WERI-Rb-1 (cell line): ENCODE data around the gene KPNA1.

Experiments used
- DNase-seq: peaks from one replicate; pipeline ENCODE4 v3.0.0-alpha.2; 2020
- H3K27ac ChIP-seq: fragments of 250-450 bp; sonication (Bioruptor Pico); 2 replicates; pipeline ENCODE4 v1.5.1; 2020; ENCODE audit warnings: mild to moderate bottlenecking, moderate library complexity
- H3K27me3 ChIP-seq: fragments of 250-450 bp; sonication (Bioruptor Pico); 2 replicates; pipeline ENCODE4 v1.5.1; 2021; ENCODE audit warnings: mild to moderate bottlenecking, low read depth, moderate library complexity; ENCODE audit not compliant: insufficient read depth, severe bottlenecking
- H3K36me3 ChIP-seq: fragments of 250-450 bp; sonication (Bioruptor Pico); 2 replicates; pipeline ENCODE4 v1.5.1; 2020; ENCODE audit warnings: mild to moderate bottlenecking, moderate library complexity
- H3K4me3 ChIP-seq: 2 replicates; pipeline ENCODE4 v1.5.1; 2011; ENCODE audit warnings: low read depth, mild to moderate bottlenecking, control low read depth, low read length
- H3K9me3 ChIP-seq: fragments of 250-450 bp; sonication (Bioruptor Pico); 2 replicates; pipeline ENCODE4 v1.5.1; 2021; ENCODE audit warnings: mild to moderate bottlenecking, moderate library complexity; ENCODE audit not compliant: severe bottlenecking
- TF ChIP-seq, protein P1 (sequence below): IDR thresholded peaks from 2 replicates; pipeline ENCODE4 v1.5.1; 2011; ENCODE audit warnings: low read depth, mild to moderate bottlenecking, control low read depth, inconsistent platforms, low read length

The KPNA1 gene

DNA sequence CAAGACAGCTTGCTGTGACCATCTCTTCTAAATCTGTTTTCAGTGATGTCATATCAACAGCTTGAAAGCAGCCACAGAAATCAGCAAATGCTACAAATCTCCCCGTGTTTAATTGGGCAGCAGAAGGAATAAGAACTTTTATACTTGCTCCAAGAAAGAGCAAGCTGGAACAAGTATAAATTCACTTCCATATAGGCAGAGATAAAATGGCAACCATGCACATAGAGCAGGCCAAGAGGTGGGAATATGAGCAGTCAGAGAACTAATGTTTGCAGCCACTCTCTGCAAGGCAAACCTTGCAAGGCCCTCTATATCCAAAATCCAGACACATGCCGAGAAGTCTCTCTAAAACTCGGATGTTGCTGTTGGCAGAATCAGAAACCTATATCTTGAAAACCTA, 33.3 kb upstream of the KPNA1 start:
- no peaks in the 10 kb centered on the region for H3K9me3 ChIP-seq
- no peak for DNase-seq
- no peak overlapping the region for H3K27ac ChIP-seq
- no peak overlapping the region for H3K4me3 ChIP-seq
- no peaks in the 10 kb centered on the region for H3K36me3 ChIP-seq
- H3K27me3 ChIP-seq, result no peaks in the 10 kb centered on the region
- TF ChIP-seq, protein P1, sequence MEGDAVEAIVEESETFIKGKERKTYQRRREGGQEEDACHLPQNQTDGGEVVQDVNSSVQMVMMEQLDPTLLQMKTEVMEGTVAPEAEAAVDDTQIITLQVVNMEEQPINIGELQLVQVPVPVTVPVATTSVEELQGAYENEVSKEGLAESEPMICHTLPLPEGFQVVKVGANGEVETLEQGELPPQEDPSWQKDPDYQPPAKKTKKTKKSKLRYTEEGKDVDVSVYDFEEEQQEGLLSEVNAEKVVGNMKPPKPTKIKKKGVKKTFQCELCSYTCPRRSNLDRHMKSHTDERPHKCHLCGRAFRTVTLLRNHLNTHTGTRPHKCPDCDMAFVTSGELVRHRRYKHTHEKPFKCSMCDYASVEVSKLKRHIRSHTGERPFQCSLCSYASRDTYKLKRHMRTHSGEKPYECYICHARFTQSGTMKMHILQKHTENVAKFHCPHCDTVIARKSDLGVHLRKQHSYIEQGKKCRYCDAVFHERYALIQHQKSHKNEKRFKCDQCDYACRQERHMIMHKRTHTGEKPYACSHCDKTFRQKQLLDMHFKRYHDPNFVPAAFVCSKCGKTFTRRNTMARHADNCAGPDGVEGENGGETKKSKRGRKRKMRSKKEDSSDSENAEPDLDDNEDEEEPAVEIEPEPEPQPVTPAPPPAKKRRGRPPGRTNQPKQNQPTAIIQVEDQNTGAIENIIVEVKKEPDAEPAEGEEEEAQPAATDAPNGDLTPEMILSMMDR, result no peak

DNA sequence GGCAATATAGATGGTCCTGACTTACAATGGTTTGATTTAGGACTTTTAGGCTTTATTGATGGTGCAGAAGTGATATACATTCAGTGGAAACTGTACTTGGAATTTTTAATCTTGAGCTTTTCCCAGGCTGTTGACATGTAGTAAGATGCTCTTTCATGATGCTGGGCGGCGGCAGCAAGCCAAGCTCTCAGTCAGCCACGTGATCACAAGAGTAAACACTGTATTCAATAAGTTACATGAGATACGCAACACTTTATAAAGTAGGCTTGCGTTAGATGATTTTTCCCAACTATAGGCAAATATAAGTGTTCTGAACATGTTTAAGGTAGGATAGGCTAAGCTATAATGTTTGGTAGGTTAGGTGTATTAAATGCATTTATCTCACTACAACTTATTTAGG, 31.4 kb upstream of the KPNA1 start:
- Histone ChIP-seq H3K27me3 (no peaks in the 10 kb centered on the region), H3K9me3 (no peaks in the 10 kb centered on the region), H3K27ac (no peak overlapping the region), H3K36me3 (no peaks in the 10 kb centered on the region), H3K4me3 (no peak overlapping the region)
- DNase-seq, result no peak
- TF ChIP-seq, protein P1, result no peak

DNA sequence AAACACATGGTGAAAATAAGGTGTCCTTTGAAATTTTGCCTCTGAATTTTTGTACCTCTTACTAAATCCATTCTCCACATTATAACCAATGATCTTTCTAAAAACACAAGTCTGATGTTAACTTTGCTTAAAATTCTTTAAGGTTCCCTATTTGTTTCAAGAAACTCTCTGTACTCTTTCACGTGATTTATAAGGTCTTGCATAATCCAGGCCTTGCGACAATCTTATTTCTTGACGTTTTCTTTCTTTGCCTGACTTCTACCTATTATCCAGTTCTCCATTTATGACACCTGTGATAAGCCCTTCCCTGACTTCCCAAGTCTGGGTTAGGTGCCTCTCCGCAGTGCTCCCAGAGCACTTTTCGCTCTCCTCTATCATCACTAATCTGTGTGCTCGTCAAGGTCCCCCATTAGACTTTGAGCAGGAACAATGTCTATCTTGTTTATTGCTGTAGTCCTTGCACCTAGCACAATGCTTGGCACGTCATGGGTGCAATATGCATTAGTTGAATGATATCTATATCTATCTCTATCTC, 24.3 kb upstream of the KPNA1 start:
- no peak overlapping the region for H3K27ac ChIP-seq
- TF ChIP-seq, protein P1, result no peak
- no peaks in the 10 kb centered on the region for H3K36me3 ChIP-seq
- no peaks in the 10 kb centered on the region for H3K9me3 ChIP-seq
- DNase-seq, result no peak
- H3K27me3 ChIP-seq, result no peaks in the 10 kb centered on the region
- H3K4me3 ChIP-seq, result no peak overlapping the region

DNA sequence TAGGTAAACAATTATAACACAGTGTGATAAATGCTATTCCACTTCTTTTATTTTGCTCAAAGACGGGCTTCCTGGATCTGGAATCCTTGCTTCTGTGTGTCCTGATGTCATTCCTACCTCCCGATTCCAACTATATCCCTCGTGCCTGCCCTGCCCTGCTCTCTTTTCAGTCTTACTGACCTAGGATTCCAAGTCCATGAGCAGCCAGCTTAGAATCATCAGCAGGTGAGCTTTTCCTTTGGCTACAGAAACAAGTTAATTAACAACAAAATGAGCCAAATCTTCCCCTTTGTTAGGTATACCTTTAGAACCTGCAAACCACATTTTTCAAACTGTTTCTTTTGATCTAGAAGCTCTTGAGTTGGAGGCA, 21.9 kb upstream of the KPNA1 start:
- TF ChIP-seq, protein P1, result no peak
- H3K27me3 ChIP-seq, result no peaks in the 10 kb centered on the region
- no peak overlapping the region for H3K4me3 ChIP-seq
- no peaks in the 10 kb centered on the region; the same call in 1 of the 2 replicates for H3K36me3 ChIP-seq
- DNase-seq, result no peak
- H3K9me3 ChIP-seq, result no peaks in the 10 kb centered on the region
- no peak overlapping the region for H3K27ac ChIP-seq

DNA sequence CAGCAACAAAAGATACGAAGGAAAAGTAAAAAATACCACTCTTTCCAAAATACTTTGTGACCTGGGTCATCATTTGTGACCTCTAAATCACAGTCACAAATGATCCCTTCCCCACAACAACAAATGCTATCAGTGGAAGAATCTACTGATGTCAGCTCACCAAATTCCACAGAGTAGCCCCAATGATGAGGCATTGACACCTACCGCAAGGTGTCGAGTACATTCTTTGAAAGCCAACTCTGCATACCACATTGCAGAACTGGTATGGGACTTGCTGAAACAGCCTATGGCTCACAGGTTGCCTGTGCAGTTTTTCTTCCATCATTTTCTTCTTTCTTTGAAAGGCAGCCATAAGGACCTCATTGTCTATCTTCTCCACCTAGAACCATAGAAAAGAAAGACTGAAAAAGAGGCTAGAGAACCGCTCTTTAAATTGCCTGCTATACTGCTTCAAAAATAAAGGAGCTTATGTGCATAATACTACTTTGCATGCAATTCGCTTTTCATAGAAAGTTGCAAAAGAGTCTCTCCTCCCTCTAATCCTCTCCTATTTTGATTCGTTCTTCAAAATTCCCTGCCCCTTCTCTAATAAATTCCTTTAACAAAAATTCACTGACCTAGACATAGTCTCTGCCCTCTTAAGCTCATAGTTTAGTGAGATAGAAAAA, 21.4 kb upstream of the KPNA1 start:
- Histone ChIP-seq H3K27me3 (no peaks in the 10 kb centered on the region), H3K36me3 (no peaks in the 10 kb centered on the region; the same call in 1 of the 2 replicates), H3K9me3 (no peaks in the 10 kb centered on the region), H3K4me3 (no peak overlapping the region), H3K27ac (no peak overlapping the region)
- no peak for DNase-seq
- TF ChIP-seq, protein P1, result no peak

DNA sequence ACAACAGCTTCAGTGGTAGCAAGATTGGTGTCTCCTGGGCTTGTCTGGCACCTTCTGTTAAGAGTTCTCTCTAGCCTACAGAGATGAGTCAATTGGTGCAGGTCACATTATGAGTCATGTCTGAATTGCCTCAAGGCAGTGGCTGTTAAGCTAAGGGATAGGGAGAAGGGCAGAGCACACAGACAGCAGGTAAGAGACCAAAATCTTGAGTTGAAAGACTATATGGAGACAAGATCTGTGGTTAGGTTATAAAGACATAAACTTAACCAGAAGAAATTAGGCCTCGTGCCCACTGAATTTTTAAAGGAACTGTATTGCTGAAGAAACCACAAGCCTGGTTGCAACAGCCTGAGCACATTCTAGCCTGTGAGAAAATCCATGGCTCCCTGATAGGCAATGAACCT, 19.2 kb upstream of the KPNA1 start:
- Histone ChIP-seq H3K27ac (no peak overlapping the region), H3K36me3 (no peaks in the 10 kb centered on the region; the same call in 1 of the 2 replicates), H3K4me3 (no peak overlapping the region), H3K9me3 (no peaks in the 10 kb centered on the region), H3K27me3 (no peaks in the 10 kb centered on the region)
- DNase-seq, result no peak
- TF ChIP-seq, protein P1, result no peak
